Activated gamma-delta T cell treated with Interleukin-2 at 50 U/mL for 16 hours (primary cell): ENCODE data around the gene ATXN2.
"Not testable (repeated sequence)": the region's sequence is repeated elsewhere in the genome, so short reads cannot be mapped to it uniquely, and the experiment has no call there.

Experiments
- DNase-seq: peaks from one replicate; pipeline ENCODE4 v3.0.0-alpha.2; 2020

ATXN2 gene

GRCh38 chr12:111412830-111413441, 186.2 kb downstream of the ATXN2 start:
- DNase-seq: no peak

DNA sequence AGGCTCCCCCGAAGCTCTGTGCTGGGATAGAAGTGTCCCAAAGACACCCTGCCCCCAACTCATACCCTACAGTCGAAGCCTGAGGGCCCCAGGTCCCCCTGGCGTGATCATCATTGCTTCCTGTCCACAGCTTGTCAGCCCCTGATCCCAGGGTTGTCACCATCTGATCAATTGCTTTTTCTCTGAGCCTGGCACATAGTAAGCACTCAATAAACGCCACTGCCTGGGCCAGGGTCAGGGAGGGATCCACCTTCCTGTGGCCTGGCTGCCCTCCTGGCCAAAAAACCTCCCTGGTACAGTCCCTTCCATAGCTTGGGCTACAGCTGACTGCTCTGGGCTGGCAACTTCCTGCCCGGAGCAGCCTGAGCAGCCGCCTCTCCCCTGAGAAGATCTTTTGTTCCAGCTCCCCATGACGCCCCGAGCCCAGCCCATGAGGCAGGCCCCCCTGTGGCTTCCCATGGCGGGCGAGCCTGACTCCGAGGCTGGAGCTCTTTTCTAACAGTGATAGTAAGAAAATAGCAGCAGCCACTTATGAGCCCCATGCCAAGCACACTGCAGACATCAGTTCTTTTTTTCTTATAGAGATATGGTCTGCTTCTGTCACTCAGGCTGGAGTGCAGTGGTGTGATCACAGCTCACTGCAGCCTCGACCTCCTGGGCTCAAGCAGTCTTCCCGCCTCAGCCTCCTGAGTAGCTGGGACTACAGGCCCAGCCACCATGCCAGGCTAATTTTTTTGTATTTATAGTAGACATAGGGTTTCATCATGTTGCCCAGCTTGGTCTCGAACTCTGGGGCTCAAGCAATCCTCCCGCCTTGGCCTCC, 186.9 kb downstream of the ATXN2 start:
- DNase-seq: no peak

DNA sequence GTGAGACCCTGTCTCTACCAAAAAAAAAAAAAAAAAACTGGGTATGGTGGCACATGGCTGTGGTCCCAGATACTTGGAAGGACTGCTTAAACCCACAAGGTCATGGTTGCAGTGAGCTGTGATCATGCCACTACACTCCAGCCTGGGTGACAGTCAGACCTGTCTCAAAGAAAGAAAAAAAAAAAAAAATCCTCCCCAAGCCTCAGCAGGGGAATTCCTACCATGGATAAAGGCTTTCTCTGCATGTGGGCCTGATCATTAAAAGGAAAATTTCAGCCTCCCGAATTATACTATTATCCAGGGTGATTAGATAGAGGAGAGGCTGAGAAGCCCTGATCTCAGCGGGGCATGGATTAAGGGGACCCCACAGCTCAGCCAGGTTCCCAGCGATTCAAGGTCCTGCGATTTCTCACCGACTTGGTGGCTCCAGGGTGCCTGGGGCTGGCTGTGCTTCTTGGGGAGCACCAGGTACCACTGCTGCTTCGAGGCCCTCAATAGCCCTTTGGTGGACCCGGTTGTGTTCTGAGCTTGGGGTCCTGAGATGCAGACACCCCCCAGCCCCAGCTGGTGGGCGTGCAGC, 187.8 kb downstream of the ATXN2 start:
- DNase-seq: no peak

GRCh38 chr12:111410431-111411184, 188.5 kb downstream of the ATXN2 start:
- DNase-seq: no peak

DNA sequence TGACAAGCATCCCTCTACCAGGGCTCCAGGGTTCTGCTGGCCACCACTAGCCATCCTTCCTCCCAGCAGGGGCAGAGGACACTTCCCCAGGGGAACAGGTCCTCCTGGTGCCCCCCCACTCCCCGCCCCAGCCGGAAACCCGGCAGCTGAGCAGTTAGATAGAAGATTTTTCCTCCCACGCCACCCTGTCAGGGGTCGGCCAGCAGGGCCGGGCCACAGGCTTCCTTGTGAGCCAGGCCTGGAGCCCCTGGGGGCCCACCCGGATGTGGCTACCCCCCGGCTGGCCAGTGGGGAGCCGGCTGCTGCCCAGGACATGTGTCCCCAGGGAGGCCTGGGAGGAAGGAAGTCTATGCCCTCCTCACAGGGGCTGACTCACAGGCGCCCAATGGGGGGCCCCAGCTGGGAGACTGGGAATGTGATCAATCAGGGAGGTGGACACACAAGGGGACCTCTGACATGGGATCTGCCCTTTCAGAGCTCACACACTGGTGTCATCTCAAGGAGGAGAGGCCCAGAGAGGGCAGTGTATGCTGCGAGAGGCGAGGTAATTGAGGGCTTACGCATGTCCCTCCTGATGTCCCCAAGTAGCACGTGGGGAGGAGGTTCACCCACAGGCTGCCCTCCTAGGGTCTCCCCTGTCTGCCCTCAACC, 189.2 kb downstream of the ATXN2 start:
- no peak for DNase-seq

DNA sequence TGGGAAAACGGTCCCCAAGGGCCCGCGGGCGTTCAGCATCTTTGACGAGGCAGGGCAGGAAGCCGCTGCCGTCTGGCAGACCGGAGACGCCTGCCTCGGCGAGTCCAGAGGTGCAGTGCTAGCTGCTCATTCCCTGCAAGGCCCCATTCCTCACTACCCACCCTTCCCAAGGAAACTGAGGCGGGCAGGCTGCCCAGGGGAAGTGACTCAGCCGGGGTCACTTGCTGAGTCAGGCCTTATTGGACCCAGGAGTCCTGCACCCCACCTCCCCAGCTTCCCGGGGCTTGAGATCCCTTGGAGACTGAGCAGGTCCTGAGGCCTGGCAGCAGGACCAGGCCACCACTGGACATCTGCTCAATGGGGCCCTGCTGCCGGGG, 189.7 kb downstream of the ATXN2 start:
- DNase-seq: no peak

GRCh38 chr12:111408686-111409402, 190.3 kb downstream of the ATXN2 start:
- DNase-seq: no peak

DNA sequence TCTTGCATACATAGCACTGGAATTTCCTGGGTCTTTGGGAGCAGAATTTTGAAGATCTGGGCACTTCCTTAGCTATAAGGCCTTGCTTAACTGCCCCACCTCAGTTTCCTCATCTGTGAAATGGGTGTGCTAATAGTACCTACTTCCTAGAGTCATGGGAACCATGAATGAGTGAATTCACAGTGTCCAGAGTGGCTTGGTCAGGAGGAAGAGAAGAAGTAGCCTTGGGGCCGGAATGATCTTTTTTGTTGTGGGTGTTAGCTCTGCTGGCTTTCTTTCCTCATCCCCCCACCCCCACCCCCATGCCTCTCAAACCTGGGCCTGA, 191.0 kb downstream of the ATXN2 start:
- no peak for DNase-seq

GRCh38 chr12:111407377-111408115, 191.6 kb downstream of the ATXN2 start:
- no peak for DNase-seq

- peak; percentile 42 for DNase-seq
These were observed 192.4 kb downstream of the ATXN2 start for GRCh38 chr12:111406474-111407376.

DNA sequence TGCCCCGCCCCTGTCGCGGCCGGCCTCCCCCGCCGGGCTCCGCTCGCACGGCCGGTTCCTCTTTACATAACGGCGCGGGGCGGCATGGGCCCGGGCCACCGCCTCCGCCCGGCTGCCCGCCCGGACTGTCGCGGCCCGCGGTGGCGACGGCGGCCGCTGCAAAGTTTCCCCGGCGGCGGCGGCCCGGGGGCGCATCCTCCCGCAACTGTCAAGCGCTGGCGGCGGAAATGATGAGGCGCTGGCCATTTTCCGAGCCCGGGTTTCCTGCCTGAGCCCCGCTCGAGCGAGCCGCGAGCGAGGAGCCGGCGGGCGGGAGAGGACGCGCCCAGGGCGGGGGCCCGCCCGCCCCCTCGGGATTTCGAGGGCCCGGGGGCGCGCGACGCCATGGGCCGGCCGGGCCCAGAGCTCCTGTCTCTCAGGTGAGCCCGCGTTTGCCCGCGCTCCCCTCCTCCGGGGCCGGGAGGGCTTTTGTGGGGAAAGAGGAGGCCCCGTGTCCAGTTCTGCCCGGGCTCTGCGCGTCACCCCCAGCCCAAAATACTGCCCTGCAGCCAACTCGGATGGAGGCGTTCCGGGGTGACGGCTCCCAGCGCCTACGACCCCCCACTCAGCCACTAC, 193.1 kb downstream of the ATXN2 start, which contains the start of gene SH2B3:
Gene SH2B3, plus strand, starts transcription at position 65 of the 615 bp plus-strand sequence. CDS start 12,223 bp downstream, outside the sequence.
- DNase-seq: peak; percentile 79

DNA sequence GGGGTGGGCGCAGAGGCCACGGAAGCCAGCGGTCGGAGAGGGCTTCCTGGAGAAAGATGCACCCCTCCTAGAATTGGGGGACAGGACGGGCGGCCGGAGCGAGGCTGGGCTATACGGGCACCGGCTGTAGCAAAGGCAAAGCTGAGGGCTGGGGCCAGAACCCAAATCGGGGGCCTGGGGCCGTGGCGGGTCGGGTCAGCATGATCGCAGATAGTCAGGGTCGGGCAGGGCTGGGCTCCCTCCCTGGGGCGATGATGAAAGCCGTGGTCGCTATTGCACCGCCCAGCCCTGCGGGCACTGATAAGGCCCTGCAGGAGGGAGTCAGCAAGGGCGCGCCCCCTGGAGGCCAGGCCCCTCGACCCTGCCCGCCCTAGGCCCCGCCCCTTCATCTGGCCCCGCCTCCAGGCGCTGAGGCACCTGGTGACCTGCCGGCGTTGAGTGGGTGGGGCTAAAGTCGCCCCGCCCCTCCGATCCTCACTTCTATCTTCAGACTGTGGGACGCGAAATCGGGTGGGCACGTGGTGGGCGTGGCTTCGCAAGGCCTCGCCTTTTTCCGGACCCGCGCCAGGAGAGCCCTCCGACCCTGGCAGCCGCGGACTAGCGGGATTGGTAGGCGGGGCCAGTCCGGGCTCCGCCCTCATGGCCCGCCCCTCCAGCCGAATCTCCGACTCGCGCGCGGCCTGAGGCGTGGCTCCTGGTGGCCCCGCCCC, 193.8 kb downstream of the ATXN2 start:
- DNase-seq: peak; percentile 99

DNA sequence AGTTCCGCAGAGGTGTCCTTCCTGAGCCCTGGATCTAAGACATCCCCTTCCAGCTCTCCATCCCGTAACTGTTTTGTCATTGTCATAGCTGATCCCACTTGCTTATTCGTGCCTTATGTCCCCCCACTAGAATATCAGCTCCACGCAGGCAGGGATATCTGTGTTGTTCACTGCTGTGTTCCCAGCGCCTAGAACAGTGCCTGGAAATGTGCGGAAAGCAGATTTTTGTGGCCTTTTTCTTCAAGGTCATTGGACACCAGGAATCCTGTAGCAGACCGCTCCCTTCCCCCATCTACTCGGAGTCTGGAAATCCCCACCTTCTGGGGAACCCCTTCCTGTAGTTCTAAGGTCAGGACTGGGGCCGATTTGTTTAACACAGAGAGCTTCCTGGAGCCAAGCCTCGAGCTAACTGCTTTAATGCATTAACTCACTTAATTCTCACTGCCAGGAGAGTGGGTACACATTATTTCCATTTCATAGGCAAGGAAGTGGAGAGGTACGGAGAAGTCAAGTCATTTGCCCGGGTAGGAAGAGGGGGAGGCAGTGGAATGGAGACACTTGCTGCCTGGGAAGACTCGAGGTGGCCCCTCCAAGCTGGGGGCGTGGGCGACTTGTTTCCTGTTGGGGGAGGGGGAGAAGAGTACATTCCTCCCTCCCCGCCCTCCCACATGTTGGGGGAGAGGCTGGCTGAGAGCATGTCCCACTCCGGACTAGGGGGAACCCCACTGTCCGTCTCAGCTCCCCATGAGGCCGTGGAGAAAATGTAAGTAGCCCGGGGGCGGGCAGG, 194.6 kb downstream of the ATXN2 start:
- no peak for DNase-seq

- DNase-seq: not testable (repeated sequence)
These were observed 196.7 kb downstream of the ATXN2 start for GRCh38 chr12:111402490-111402824.
